GM12878 (cell line): ENCODE measurements around the gene IGLL5. TPM values are rescaled to one million over a fixed set of nuclear protein-coding genes. Genes with fewer than 3 reads are reported as not detected.

Source experiments
- ATAC-seq: fragments of 200-7000 bp; cut with Tn5 transposase; 3 replicates; pipeline ENCODE4 v1.9.1; 2020; ENCODE audit warnings: mild to moderate bottlenecking, moderate library complexity
- BruUV-seq: library from RNA; stranded (reverse); fragments of 400-500 nt; replicated peaks from 2 replicates; lab custom pipeline; 2021; lab: Mats Ljungman, UMichigan
- CTCF ChIA-PET: fragments of 300-600 bp; sonication (Branson Sonifier 250); formaldehyde crosslinking; extraction: SDS; loops from one replicate; lab custom pipeline; 2021; ENCODE audit warnings: inconsistent platforms; lab: Yijun Ruan, JAX
- POLR2A ChIA-PET: fragments of 350-600 bp; formaldehyde crosslinking; extraction: SDS; loops from one replicate; lab custom pipeline; 2021; ENCODE audit warnings: inconsistent platforms; lab: Charles Lee
- RAD21 ChIA-PET: fragments of 300-600 bp; sonication (Branson Sonifier 250); formaldehyde crosslinking; loops from one replicate; lab custom pipeline; 2023; ENCODE audit warnings: antibody characterized with exemption; ENCODE audit not compliant: unreplicated experiment; lab: Charles Lee
- SMC1A ChIA-PET: fragments of 300-600 bp; sonication (Branson Sonifier 250); formaldehyde crosslinking; loops from one replicate; lab custom pipeline; 2023; ENCODE audit not compliant: unreplicated experiment, uncharacterized antibody; lab: Charles Lee
- DNase-seq: peaks from one replicate; pipeline ENCODE4 v3.0.0-alpha.2; 2011; ENCODE audit warnings: low read depth, low spot score
- FAIRE-seq: peaks from 3 replicates; lab custom pipeline; 2011; peaks lifted over from hg19 to GRCh38; lab: Jason Lieb, UNC
- H2AFZ ChIP-seq: 2 replicates; pipeline ENCODE4 v1.6.0; 2011; ENCODE audit warnings: low read depth, low read length, control low read depth; ENCODE audit not compliant: control insufficient read depth
- H3K27ac ChIP-seq: 2 replicates; pipeline ENCODE4 v1.5.1; 2011; ENCODE audit warnings: control low read depth; ENCODE audit not compliant: control insufficient read depth, insufficient read depth
- H3K27me3 ChIP-seq, 2 experiments: replicated peaks in 1 of 2; 2 replicates each; pipeline versions ENCODE4 v1.6.0 to v1.6.1; 2011; ENCODE audit warnings: low read length in 1 of 2; ENCODE audit not compliant: control insufficient read depth in 2 of 2, insufficient read depth in 2 of 2
- H3K36me3 ChIP-seq, 2 experiments: 2 replicates each; pipeline ENCODE4 v1.5.1; 2011; ENCODE audit warnings: low read length in 1 of 2; ENCODE audit not compliant: control insufficient read depth in 2 of 2, insufficient read depth in 2 of 2
- H3K4me1 ChIP-seq: 2 replicates; pipeline ENCODE4 v1.6.1; 2011; ENCODE audit warnings: mild to moderate bottlenecking, low read length, moderate library complexity, mixed read lengths; ENCODE audit not compliant: control insufficient read depth, insufficient read depth
- H3K4me2 ChIP-seq: 2 replicates; pipeline ENCODE4 v1.6.0; 2011; ENCODE audit warnings: control low read depth; ENCODE audit not compliant: control insufficient read depth, insufficient read depth
- H3K4me3 ChIP-seq: fragments of 200-600 bp; sonication (generic); 2 replicates; pipeline ENCODE4 v1.5.1; 2016
- H3K79me2 ChIP-seq: 2 replicates; pipeline ENCODE4 v1.6.0; 2011; ENCODE audit warnings: low read length; ENCODE audit not compliant: control insufficient read depth, insufficient read depth
- H3K9ac ChIP-seq: 2 replicates; pipeline ENCODE4 v1.8.0; 2011; ENCODE audit warnings: low read length, control low read depth, mixed read lengths; ENCODE audit not compliant: control insufficient read depth, insufficient read depth
- H3K9me3 ChIP-seq: replicated peaks from 3 replicates; pipeline ENCODE4 v1.5.1; 2011; ENCODE audit warnings: mild to moderate bottlenecking, low read length; ENCODE audit not compliant: control insufficient read depth, insufficient read depth
- H4K20me1 ChIP-seq: 2 replicates; pipeline ENCODE4 v1.6.0; 2011; ENCODE audit not compliant: control insufficient read depth, insufficient read depth
- E4F1 ChIP-seq: fragments of 450-650 bp; IDR thresholded peaks from 2 replicates; pipeline ENCODE4 v1.6.1; 2018; ENCODE audit warnings: borderline replicate concordance, mild to moderate bottlenecking; ENCODE audit not compliant: partially characterized antibody
- LARP7 ChIP-seq: fragments of 450-650 bp; IDR thresholded peaks from 2 replicates; pipeline ENCODE4 v1.6.1; 2017; ENCODE audit warnings: mild to moderate bottlenecking
- PKNOX1 ChIP-seq: fragments of 450-650 bp; IDR thresholded peaks from 2 replicates; pipeline ENCODE4 v1.6.1; 2016; ENCODE audit warnings: mild to moderate bottlenecking
- RFX5 ChIP-seq: IDR thresholded peaks from 2 replicates; pipeline ENCODE4 v1.6.1; 2011; ENCODE audit warnings: low read depth, low read length, improper control_type of control experiment
- TCF3 ChIP-seq: IDR thresholded peaks from 2 replicates; pipeline ENCODE4 v1.6.1; 2012; ENCODE audit warnings: low read depth, mild to moderate bottlenecking, low read length, borderline replicate concordance; ENCODE audit not compliant: insufficient read depth
- YBX1 ChIP-seq: fragments of 450-650 bp; IDR thresholded peaks from 2 replicates; pipeline ENCODE4 v1.6.1; 2016; ENCODE audit warnings: antibody characterized with exemption
- WGBS: methylation state at CpG from one replicate; pipeline ENCODE4 v1.1.6; 2016; ENCODE audit warnings: low lambda C conversion rate; ENCODE audit not compliant: insufficient replicate concordance, insufficient coverage; ENCODE audit errors: missing lambda C conversion rate; 5-methylcytosine and 5-hydroxymethylcytosine counted together
- in situ Hi-C: fragments of 300-500 bp; cut with MboI; formaldehyde crosslinking; loops from 9 replicates; pipeline ENCODE4 v1.14.3; 2018; ENCODE audit warnings: mixed read lengths
- intact Hi-C: fragments of 100-400 bp; cut with micrococcal nuclease; formaldehyde crosslinking; loops from one replicate; pipeline ENCODE4 v1.14.2; 2022; ENCODE audit not compliant: unreplicated experiment
- polyA plus RNA-seq, 11 experiments: library from polyadenylated mRNA; depleted of rRNA in 4 of 11; unstranded in 6 of 11; stranded (reverse) in 5 of 11; fragments of >200 nt; fragmentation: Nextera tagmentation in 4 of 11; fragmentation: Illumina TruSeq in 1 of 11; extraction: Ambion mirVana in 4 of 11; extraction: Trizol in 1 of 11; gene quantifications; 1 replicate in 1 of 11; 2 replicates in 10 of 11; pipeline versions ENCODE4 v1.2.1 to v1.2.3, GENCODE V29; 2011 to 2016; ENCODE audit warnings: inconsistent platforms in 2 of 11, missing spikeins in 2 of 11, low read depth in 1 of 11
- total RNA-seq, 4 experiments: library from RNA; depleted of rRNA in 3 of 4; stranded (reverse); fragments of >200 nt in 3 of 4; fragmentation: Illumina TruSeq in 1 of 4; extraction: Trizol in 1 of 4; gene quantifications; 2 replicates each; pipeline versions ENCODE4 v1.2.1 to v1.2.3, GENCODE V29; 2013 to 2021

IGLL5 gene
- total and polyA plus RNA-seq, 10 of the 15 experiments (the other 5 are each of a cell fraction or from before 2014, with no cell fraction given), result not detected

GRCh38 chr22:22918297-22918965 is 30.8 kb downstream of the IGLL5 start:
- ChIA-PET RAD21 (no interaction called here), SMC1A (no interaction called here), POLR2A (no interaction called here), CTCF (no interaction called here)
- Histone ChIP-seq H3K4me2 (no peak overlapping the region), H3K4me3 (no peak overlapping the region), H3K9ac (no peak overlapping the region), H3K27ac (no peak overlapping the region), H3K9me3 (no peaks in the 10 kb centered on the region), H3K4me1 (peaks cover 14% of the 10 kb centered on the region), H3K79me2 (no peaks in the 10 kb centered on the region), H2AFZ (no peak overlapping the region), H3K27me3 (no peaks in the 10 kb centered on the region), H4K20me1 (no peaks in the 10 kb centered on the region), H3K36me3 (no peaks in the 10 kb centered on the region)
- no TSS peak for BruUV-seq
- in situ Hi-C loops (loop anchor here (10.0 to 25.0 kb wide), 2 partner anchors 564 to 1206 kb away; no protein-coding TSS in a partner anchor), intact Hi-C loops (no loop called here)
- WGBS, result 57% methylated on average over 7 of the region's 7 CpGs
- ATAC-seq (no peak), DNase-seq (no peak), FAIRE-seq (no peak)
- TF ChIP-seq E4F1, result no peak
- no peak for TF ChIP-seq RFX5
- no peak for TF ChIP-seq TCF3
- no peak for TF ChIP-seq YBX1
- TF ChIP-seq LARP7, result no peak
- TF ChIP-seq PKNOX1, result no peak
